Progenitor cell of endocrine pancreas (in vitro differentiated cells): ENCODE results near the gene VPS33B. TPM values are rescaled to one million over a fixed set of nuclear protein-coding genes. Genes with fewer than 3 reads are reported as not detected.

Source experiments
- DNase-seq: peaks from one replicate; pipeline ENCODE4 v3.0.0; 2021; ENCODE audit warnings: low spot score; ENCODE audit not compliant: unreplicated experiment
- H3K27ac Mint-ChIP-seq: 2 replicates; pipeline ENCODE4 v1.8.0; 2021; ENCODE audit warnings: mild to moderate bottlenecking, moderate library complexity, mixed read lengths
- H3K27me3 Mint-ChIP-seq: 2 replicates; pipeline ENCODE4 v1.8.0; 2021; ENCODE audit warnings: mixed read lengths
- H3K36me3 Mint-ChIP-seq: 2 replicates; pipeline ENCODE4 v1.8.0; 2022; ENCODE audit warnings: mixed read lengths; ENCODE audit not compliant: insufficient read depth
- H3K4me1 Mint-ChIP-seq: 2 replicates; pipeline ENCODE4 v1.8.0; 2021; ENCODE audit warnings: low read depth, mixed read lengths
- H3K4me3 Mint-ChIP-seq: 2 replicates; pipeline ENCODE4 v1.8.0; 2021; ENCODE audit warnings: low read depth, mild to moderate bottlenecking, moderate library complexity, mixed read lengths
- H3K9me3 Mint-ChIP-seq: 2 replicates; pipeline ENCODE4 v1.8.0; 2021; ENCODE audit warnings: low read depth, mixed read lengths
- total RNA-seq: library from RNA; stranded (reverse); gene quantifications from 2 replicates; pipeline ENCODE4 v1.2.1, GENCODE V29; 2021
- TF ChIP-seq, protein P1 (sequence below): fragments of 200-600 bp; sonication (generic); IDR thresholded peaks from one replicate; pipeline ENCODE4 v1.5.0; 2021; ENCODE audit warnings: antibody characterized with exemption, mild to moderate bottlenecking; ENCODE audit not compliant: unreplicated experiment

The VPS33B gene
- total RNA-seq, 1 donor from 2014 or later, result 28.0 TPM

DNA sequence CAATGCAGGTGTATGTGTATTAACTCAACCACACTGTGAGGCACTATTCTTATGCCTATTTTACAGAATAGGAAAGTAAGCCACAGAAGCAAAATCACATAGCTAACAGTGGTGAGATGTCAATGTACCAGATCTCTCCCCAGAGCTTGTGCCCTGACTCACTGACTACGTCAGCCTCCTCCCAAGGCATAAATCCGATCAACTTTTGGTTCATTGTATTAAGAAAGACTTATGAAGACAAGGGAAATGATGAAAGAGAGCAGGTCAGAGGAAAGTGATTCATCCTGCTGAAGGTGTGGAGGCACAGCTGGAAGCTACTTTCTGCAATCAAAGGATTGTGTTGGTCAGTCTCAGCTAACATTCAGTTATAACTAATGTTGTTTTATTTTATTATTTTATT, 44.6 kb upstream of the VPS33B start:
- Mint-ChIP-seq H3K4me1 (no peaks in the 10 kb centered on the region), H3K9me3 (peaks cover 8% of the 10 kb centered on the region), H3K27me3 (peaks cover 4% of the 10 kb centered on the region), H3K4me3 (no peak overlapping the region), H3K27ac (no peak overlapping the region), H3K36me3 (no peaks in the 10 kb centered on the region)
- no peak for DNase-seq
- TF ChIP-seq, protein P1, sequence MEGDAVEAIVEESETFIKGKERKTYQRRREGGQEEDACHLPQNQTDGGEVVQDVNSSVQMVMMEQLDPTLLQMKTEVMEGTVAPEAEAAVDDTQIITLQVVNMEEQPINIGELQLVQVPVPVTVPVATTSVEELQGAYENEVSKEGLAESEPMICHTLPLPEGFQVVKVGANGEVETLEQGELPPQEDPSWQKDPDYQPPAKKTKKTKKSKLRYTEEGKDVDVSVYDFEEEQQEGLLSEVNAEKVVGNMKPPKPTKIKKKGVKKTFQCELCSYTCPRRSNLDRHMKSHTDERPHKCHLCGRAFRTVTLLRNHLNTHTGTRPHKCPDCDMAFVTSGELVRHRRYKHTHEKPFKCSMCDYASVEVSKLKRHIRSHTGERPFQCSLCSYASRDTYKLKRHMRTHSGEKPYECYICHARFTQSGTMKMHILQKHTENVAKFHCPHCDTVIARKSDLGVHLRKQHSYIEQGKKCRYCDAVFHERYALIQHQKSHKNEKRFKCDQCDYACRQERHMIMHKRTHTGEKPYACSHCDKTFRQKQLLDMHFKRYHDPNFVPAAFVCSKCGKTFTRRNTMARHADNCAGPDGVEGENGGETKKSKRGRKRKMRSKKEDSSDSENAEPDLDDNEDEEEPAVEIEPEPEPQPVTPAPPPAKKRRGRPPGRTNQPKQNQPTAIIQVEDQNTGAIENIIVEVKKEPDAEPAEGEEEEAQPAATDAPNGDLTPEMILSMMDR, result no peak

DNA sequence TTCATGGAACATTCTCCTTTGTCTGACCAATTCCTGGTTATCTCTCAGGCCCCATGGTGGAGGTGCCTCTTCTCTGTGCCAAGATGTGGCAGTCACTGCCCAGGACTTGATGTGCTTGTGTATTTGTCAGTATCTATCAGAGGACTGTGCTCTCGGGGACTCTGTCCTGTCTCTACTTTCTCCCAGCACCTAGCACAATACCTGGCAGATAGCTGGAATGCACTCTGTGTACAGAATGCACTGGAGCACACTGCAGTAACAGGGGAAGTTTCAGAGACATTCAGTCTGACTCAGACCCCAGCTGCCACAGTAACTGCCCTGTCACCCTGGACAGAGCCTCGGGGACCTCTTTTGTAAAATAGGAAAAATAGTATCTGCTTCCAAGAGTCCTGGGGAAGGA, 43.1 kb upstream of the VPS33B start:
- TF ChIP-seq, protein P1, result no peak
- Mint-ChIP-seq H3K9me3 (peaks cover 8% of the 10 kb centered on the region), H3K27ac (no peak overlapping the region), H3K27me3 (peaks cover 4% of the 10 kb centered on the region), H3K4me1 (no peaks in the 10 kb centered on the region), H3K36me3 (no peaks in the 10 kb centered on the region), H3K4me3 (no peak overlapping the region)
- DNase-seq, result no peak

DNA sequence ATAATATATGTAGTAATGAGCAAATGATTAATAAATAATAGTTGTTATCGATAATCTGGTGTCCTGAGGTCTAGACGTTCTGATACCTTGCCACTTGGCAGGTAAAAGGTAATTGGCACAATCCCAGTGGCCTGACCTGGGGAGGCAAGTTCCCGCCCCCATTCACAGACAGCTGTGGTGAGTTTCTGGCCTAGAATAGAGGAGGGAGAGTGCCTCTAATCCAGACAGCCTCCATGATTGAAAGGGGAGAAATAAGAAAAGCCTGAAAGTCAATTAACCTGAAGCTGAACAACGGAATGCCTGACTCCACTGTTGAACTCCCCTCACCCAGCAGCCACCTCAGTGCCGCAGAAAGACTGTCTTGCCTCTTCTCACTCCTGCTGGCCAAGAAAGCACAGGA, 39.6 kb upstream of the VPS33B start:
- Mint-ChIP-seq H3K9me3 (peaks cover 11% of the 10 kb centered on the region), H3K4me3 (no peak overlapping the region)
- no peak for DNase-seq

DNA sequence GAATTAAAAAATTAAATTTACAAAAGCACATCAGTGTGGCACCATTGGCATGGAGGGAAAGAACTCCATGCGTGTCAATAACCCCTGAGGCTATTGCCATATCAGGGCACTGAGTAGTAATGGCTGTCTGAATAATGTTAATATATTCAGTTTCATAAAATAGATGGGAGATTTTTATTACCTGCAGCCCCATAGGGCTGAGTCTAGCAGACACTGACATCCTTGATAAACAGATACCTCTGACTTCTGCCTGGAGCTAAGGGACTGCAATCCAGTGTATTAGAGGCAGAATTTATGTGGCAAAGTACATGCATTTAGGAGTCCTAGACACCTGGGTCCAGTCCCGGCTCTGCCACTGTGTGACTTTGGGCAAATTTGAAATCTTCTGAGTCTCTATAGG, 38.8 kb upstream of the VPS33B start:
- H3K36me3 Mint-ChIP-seq, result no peaks in the 10 kb centered on the region
- H3K4me3 Mint-ChIP-seq, result no peak overlapping the region
- H3K27ac Mint-ChIP-seq, result no peak overlapping the region
- no peak for DNase-seq
- peaks cover 11% of the 10 kb centered on the region for H3K9me3 Mint-ChIP-seq
- H3K4me1 Mint-ChIP-seq, result peaks cover 2% of the 10 kb centered on the region
- H3K27me3 Mint-ChIP-seq, result peaks cover 11% of the 10 kb centered on the region
- TF ChIP-seq, protein P1, result no peak

More for the DNA sequence above, 39.6 kb upstream of the VPS33B start:
- H3K27ac Mint-ChIP-seq, result no peak overlapping the region
- H3K4me1 Mint-ChIP-seq, result no peaks in the 10 kb centered on the region
- TF ChIP-seq, protein P1, result no peak
- peaks cover 7% of the 10 kb centered on the region for H3K27me3 Mint-ChIP-seq
- H3K36me3 Mint-ChIP-seq, result no peaks in the 10 kb centered on the region

DNA sequence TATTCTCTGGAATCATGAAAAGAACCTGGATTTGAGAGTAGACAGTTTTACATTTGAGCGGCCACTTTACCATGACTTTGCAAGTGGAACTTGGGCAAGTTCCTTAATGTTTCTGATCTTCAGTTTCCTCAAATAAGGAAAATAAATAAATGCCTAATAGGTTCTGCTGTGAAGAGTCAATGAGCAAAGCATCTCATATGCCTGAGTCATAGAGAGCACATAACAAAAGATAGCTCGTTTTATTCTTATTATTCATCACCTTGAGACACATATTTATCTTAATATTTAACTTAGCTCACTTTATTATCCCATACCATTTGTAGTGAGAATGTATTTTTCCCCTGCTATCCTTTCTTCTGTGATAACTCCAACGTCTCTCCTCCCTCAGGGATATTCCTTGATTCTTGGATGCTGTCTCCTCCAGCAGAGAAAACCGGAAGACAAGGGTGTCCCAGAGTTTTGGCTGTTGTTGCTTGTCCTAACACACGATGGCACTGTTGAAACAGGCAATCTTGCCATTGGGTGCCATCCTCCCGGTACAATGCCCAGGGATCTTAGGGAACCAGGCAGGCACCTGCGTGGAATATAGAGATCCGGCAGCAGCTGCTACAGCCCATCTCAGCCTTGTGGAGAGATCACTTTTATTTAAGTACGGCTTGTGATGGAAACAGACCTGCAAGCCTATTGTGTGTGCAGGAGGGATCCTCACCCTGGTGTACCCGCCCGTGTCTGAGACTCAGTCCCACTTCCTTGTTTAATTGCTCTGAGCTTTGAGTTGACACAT, 33.3 kb upstream of the VPS33B start:
- TF ChIP-seq, protein P1, result peak; percentile 76
- no peak overlapping the region for H3K4me3 Mint-ChIP-seq
- H3K27ac Mint-ChIP-seq, result no peak overlapping the region
- peaks cover 4% of the 10 kb centered on the region for H3K4me1 Mint-ChIP-seq
- H3K27me3 Mint-ChIP-seq, result peaks cover 50% of the 10 kb centered on the region
- H3K9me3 Mint-ChIP-seq, result peaks cover 3% of the 10 kb centered on the region
- H3K36me3 Mint-ChIP-seq, result no peaks in the 10 kb centered on the region
- DNase-seq, result peak; percentile 43
